Measurements from ENCODE around the gene PPP2R3A.

- TF ChIP-seq CTCF (IDR thresholded peaks at IDR 0.05): no peak
- TF ChIP-seq POLR2A (IDR thresholded peaks at IDR 0.05): no peak
- TF ChIP-seq EP300 (IDR thresholded peaks at IDR 0.05): no peak
Measured at GRCh38 chr3:135987661-135988060, 22.1 kb downstream of the PPP2R3A start.

Data from ovary (tissue), 3 donors.